Measurements from ENCODE around the gene EPS8L1. TPM values are rescaled to one million over a fixed set of nuclear protein-coding genes. Genes with fewer than 3 reads are reported as not detected.

Gene EPS8L1
- total RNA-seq, 1 donor from 2014 or later: 0.88 TPM

- Histone ChIP-seq H3K27me3 (ENCODE audit: low read depth) (no peaks in the 10 kb centered on the region), H3K36me3 (peaks cover 97% of the 10 kb centered on the region)
- intact Hi-C loops (cut with micrococcal nuclease): no loop called here
Observed at GRCh38 chr19:55046975-55047622, 28.6 kb upstream of the EPS8L1 start.

DNA sequence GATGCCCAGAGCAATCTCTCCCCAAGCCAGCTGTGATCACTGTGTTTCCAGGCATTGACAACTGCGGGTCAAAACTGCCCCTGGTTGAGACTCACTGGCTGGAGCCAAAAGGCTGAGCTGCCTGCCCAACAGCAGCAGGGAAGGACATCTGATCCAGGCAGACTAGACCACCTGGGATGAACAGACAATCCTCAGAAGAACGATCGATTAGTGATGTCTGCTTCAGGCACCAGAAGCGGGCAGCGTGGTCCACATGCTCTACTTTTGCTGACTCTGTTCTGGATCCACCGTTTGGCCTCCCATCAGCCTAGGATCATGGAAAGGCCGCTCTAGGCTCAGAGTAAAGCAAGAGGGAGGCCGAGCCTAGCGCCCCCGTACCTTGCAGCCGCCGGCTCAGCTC, 27.7 kb upstream of the EPS8L1 start:
- no peaks in the 10 kb centered on the region for H3K27me3 ChIP-seq (ENCODE audit: low read depth)
- H3K36me3 ChIP-seq: peaks cover 95% of the 10 kb centered on the region
- DNase-seq: no peak
- TF ChIP-seq, protein P1, sequence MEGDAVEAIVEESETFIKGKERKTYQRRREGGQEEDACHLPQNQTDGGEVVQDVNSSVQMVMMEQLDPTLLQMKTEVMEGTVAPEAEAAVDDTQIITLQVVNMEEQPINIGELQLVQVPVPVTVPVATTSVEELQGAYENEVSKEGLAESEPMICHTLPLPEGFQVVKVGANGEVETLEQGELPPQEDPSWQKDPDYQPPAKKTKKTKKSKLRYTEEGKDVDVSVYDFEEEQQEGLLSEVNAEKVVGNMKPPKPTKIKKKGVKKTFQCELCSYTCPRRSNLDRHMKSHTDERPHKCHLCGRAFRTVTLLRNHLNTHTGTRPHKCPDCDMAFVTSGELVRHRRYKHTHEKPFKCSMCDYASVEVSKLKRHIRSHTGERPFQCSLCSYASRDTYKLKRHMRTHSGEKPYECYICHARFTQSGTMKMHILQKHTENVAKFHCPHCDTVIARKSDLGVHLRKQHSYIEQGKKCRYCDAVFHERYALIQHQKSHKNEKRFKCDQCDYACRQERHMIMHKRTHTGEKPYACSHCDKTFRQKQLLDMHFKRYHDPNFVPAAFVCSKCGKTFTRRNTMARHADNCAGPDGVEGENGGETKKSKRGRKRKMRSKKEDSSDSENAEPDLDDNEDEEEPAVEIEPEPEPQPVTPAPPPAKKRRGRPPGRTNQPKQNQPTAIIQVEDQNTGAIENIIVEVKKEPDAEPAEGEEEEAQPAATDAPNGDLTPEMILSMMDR (IDR thresholded peaks at IDR 0.05; ENCODE audit: borderline replicate concordance): no peak
- intact Hi-C loops (cut with micrococcal nuclease): no loop called here
- no peaks in the 10 kb centered on the region for H3K9me3 ChIP-seq (replicated peaks)
- no peak overlapping the region for H3K27ac ChIP-seq (replicated peaks)
- H3K4me1 ChIP-seq: no peaks in the 10 kb centered on the region
- no peak overlapping the region for H3K4me3 ChIP-seq

More at GRCh38 chr19:55046975-55047622, 28.6 kb upstream of the EPS8L1 start:
- Histone ChIP-seq H3K27ac (replicated peaks) (no peak overlapping the region), H3K9me3 (replicated peaks) (no peaks in the 10 kb centered on the region), H3K4me1 (no peaks in the 10 kb centered on the region), H3K4me3 (no peak overlapping the region)
- TF ChIP-seq, protein P1 (IDR thresholded peaks at IDR 0.05; ENCODE audit: borderline replicate concordance): no peak
- no peak for DNase-seq

- Histone ChIP-seq H3K4me3 (no peak overlapping the region), H3K27me3 (ENCODE audit: low read depth) (no peaks in the 10 kb centered on the region), H3K27ac (replicated peaks) (no peak overlapping the region), H3K36me3 (peaks cover 95% of the 10 kb centered on the region), H3K4me1 (no peaks in the 10 kb centered on the region), H3K9me3 (replicated peaks) (no peaks in the 10 kb centered on the region)
- TF ChIP-seq, protein P1 (IDR thresholded peaks at IDR 0.05; ENCODE audit: borderline replicate concordance): no peak
- intact Hi-C loops (cut with micrococcal nuclease): no loop called here
- DNase-seq: no peak
Observed at GRCh38 chr19:55048446-55048845, 27.2 kb upstream of the EPS8L1 start.

DNA sequence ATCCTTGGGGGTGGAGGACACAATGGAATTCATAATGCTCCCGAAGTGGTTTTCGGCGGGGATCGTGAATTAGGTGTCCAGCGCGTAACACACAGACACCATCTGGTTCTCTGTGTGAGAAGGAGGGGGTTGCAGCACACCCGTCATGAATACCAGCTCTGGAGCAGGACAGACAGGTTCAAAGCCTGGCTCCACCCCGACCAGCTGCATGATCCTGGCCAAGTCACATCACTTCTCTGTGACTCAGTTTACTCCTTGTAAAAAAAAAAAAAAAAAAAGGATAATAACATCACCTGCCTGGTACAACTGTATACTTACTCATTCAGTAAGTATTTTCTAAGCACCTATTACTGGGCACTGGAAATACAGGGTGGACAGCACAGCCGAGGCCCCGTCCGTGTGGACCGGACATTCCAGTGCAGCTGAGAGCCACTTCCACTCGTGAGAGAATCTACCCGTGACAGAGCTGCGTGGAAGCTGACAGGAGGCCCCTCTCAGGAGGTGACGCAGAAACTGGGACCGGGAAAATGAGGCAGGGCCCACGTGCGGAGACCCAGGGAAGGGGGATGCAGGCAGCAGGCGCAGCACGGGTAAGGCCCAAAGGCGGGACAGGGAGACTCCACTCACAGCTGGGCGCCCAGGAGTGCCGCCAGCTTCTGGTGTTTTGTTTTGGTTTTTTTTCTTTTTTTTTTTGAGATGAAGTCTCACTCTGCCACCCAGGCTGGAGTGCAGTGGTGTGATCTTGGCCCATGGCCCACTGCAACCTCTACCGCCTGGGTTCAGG, 24.7 kb upstream of the EPS8L1 start:
- TF ChIP-seq, protein P1 (IDR thresholded peaks at IDR 0.05; ENCODE audit: borderline replicate concordance): no peak

GRCh38 chr19:55053735-55054134, 21.9 kb upstream of the EPS8L1 start:
- Histone ChIP-seq H3K4me3 (no peak overlapping the region), H3K9me3 (replicated peaks) (no peaks in the 10 kb centered on the region), H3K36me3 (peaks cover 95% of the 10 kb centered on the region), H3K27me3 (ENCODE audit: low read depth) (no peaks in the 10 kb centered on the region), H3K4me1 (no peaks in the 10 kb centered on the region), H3K27ac (replicated peaks) (no peak overlapping the region)
- intact Hi-C loops (cut with micrococcal nuclease): no loop called here
- TF ChIP-seq, protein P1 (IDR thresholded peaks at IDR 0.05; ENCODE audit: borderline replicate concordance): no peak
- DNase-seq: no peak

More for the DNA sequence above, 24.7 kb upstream of the EPS8L1 start:
- DNase-seq: no peak
- H3K4me1 ChIP-seq: no peaks in the 10 kb centered on the region
- H3K4me3 ChIP-seq: no peak overlapping the region
- H3K36me3 ChIP-seq: peaks cover 95% of the 10 kb centered on the region
- no peak overlapping the region for H3K27ac ChIP-seq (replicated peaks)
- no peaks in the 10 kb centered on the region for H3K27me3 ChIP-seq (ENCODE audit: low read depth)
- no peaks in the 10 kb centered on the region for H3K9me3 ChIP-seq (replicated peaks)
- intact Hi-C loops (cut with micrococcal nuclease): no loop called here

All from left ventricle myocardium inferior (tissue), 1 donor.